Measurements from ENCODE around the gene DUOXA2. TPM values are rescaled to one million over a fixed set of nuclear protein-coding genes. Genes with fewer than 3 reads are reported as not detected.
A peak's percentile ranks its signal among the peaks of the same experiment; 100 is the strongest.

Gene DUOXA2
- total RNA-seq, 1 donor from 2014 or later, result not detected

DNA sequence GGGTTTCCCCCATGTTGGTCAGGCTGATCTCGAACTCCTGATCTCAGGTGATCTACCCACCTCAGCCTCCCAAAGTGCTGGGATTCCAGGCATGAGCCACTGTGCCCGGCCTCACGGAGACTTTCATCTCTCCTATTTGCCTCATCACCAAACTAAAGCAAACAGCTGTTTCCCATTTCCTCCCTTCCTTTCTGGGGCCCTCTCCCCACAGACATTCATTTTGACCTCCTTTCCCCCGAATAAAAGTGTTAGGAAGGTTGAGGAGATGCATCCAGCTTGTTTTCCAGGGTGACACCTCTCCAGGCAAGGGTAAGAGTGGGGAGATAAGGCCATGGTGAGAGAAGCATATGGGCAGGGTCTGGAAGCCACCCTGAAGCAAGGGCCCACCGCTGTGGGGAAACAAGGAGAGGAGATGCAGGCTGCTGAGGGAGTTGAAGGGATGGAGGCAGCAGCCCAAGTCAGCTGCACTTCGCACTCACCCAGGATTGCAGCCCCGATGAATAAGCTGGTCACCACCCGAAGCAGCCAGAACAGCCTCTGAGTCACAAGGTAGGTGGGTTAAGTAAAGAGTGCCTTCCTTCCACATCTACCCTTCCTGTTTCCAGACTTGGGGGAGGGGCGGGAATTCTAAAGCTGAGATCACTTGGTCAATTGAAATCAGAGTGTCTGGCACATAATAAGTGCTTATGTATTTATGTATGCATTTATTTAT is 7.7 kb downstream of the DUOXA2 start:
- H3K36me3 Mint-ChIP-seq (ENCODE audit: low read depth, unreplicated experiment), result no peaks in the 10 kb centered on the region
- H3K4me1 Mint-ChIP-seq (ENCODE audit: low read depth, unreplicated experiment), result peaks cover 16% of the 10 kb centered on the region
- FAIRE-seq, result peak; percentile 71
- Histone ChIP-seq H3K4me3 (ENCODE audit: insufficient read depth, low read depth, low read length) (no peak overlapping the region), H3K9me3 (ENCODE audit: insufficient read depth, low read depth, low read length) (no peaks in the 10 kb centered on the region), H3K27me3 (ENCODE audit: insufficient read depth, low read length) (peaks cover 25% of the 10 kb centered on the region), H3K4me2 (ENCODE audit: low read length) (peak overlapping the region; percentile 72), H3K36me3 (ENCODE audit: insufficient read depth, low read length) (no peaks in the 10 kb centered on the region), H3K27ac (ENCODE audit: low read depth, low read length) (no peak overlapping the region), H3K79me2 (ENCODE audit: insufficient read depth, low read length) (no peaks in the 10 kb centered on the region), H2AFZ (ENCODE audit: low read depth, low read length) (peak overlapping the region; percentile 44), H3K9ac (ENCODE audit: low read length) (peak overlapping the region; percentile 15), H3K4me1 (ENCODE audit: insufficient read depth, low read length) (peaks cover 9% of the 10 kb centered on the region), H4K20me1 (ENCODE audit: insufficient read depth, low read length) (no peaks in the 10 kb centered on the region)
- peak overlapping the region; percentile 55 for H3K27ac Mint-ChIP-seq (ENCODE audit: unreplicated experiment)
- H3K9me3 Mint-ChIP-seq (ENCODE audit: unreplicated experiment), result no peaks in the 10 kb centered on the region
- peak; percentile 87 for DNase-seq (ENCODE audit: low read depth)
- peaks cover 42% of the 10 kb centered on the region for H3K27me3 Mint-ChIP-seq (ENCODE audit: low read depth, unreplicated experiment)
- TF ChIP-seq, protein P1, sequence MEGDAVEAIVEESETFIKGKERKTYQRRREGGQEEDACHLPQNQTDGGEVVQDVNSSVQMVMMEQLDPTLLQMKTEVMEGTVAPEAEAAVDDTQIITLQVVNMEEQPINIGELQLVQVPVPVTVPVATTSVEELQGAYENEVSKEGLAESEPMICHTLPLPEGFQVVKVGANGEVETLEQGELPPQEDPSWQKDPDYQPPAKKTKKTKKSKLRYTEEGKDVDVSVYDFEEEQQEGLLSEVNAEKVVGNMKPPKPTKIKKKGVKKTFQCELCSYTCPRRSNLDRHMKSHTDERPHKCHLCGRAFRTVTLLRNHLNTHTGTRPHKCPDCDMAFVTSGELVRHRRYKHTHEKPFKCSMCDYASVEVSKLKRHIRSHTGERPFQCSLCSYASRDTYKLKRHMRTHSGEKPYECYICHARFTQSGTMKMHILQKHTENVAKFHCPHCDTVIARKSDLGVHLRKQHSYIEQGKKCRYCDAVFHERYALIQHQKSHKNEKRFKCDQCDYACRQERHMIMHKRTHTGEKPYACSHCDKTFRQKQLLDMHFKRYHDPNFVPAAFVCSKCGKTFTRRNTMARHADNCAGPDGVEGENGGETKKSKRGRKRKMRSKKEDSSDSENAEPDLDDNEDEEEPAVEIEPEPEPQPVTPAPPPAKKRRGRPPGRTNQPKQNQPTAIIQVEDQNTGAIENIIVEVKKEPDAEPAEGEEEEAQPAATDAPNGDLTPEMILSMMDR (IDR thresholded peaks at IDR 0.05; ENCODE audit: insufficient read depth, low read depth, low read length), result no peak
- no peak for TF ChIP-seq EZH2 (IDR thresholded peaks at IDR 0.05; ENCODE audit: insufficient read depth, low read length)
- no peak overlapping the region for H3K4me3 Mint-ChIP-seq (ENCODE audit: unreplicated experiment)

DNA sequence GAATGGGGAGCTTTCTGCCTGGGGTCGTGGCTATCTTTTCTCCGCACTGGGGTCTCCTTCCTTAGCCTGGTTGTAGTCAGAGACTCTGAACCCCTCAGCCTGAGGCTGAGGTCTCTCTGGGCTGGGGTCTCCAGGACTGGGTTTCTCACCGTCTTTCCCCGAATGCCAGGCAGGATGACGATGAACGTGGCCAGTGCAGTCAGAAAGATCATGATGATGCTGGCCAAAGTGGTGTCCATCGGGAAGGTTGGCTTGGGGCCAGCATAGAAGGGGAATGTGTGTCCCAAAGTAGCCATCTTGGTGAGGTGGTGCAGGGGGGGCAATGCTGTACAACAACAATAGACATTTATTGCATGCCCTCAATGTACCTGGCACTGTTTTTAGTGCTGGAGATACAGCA is 8.6 kb downstream of the DUOXA2 start:
- Histone ChIP-seq H2AFZ (ENCODE audit: low read depth, low read length) (no peak overlapping the region), H3K4me1 (ENCODE audit: insufficient read depth, low read length) (peaks cover 9% of the 10 kb centered on the region), H3K27ac (ENCODE audit: low read depth, low read length) (no peak overlapping the region), H3K4me3 (ENCODE audit: insufficient read depth, low read depth, low read length) (no peak overlapping the region), H3K79me2 (ENCODE audit: insufficient read depth, low read length) (no peaks in the 10 kb centered on the region), H3K9ac (ENCODE audit: low read length) (no peak overlapping the region), H3K4me2 (ENCODE audit: low read length) (no peak overlapping the region), H4K20me1 (ENCODE audit: insufficient read depth, low read length) (no peaks in the 10 kb centered on the region), H3K36me3 (ENCODE audit: insufficient read depth, low read length) (no peaks in the 10 kb centered on the region), H3K27me3 (ENCODE audit: insufficient read depth, low read length) (peaks cover 22% of the 10 kb centered on the region), H3K9me3 (ENCODE audit: insufficient read depth, low read depth, low read length) (no peaks in the 10 kb centered on the region)
- peaks cover 16% of the 10 kb centered on the region for H3K4me1 Mint-ChIP-seq (ENCODE audit: low read depth, unreplicated experiment)
- DNase-seq (ENCODE audit: low read depth), result no peak
- H3K9me3 Mint-ChIP-seq (ENCODE audit: unreplicated experiment), result no peaks in the 10 kb centered on the region
- no peaks in the 10 kb centered on the region for H3K36me3 Mint-ChIP-seq (ENCODE audit: low read depth, unreplicated experiment)
- H3K4me3 Mint-ChIP-seq (ENCODE audit: unreplicated experiment), result no peak overlapping the region
- H3K27me3 Mint-ChIP-seq (ENCODE audit: low read depth, unreplicated experiment), result peaks cover 39% of the 10 kb centered on the region
- TF ChIP-seq EZH2 (IDR thresholded peaks at IDR 0.05; ENCODE audit: insufficient read depth, low read length), result no peak
- TF ChIP-seq, protein P1 (IDR thresholded peaks at IDR 0.05; ENCODE audit: insufficient read depth, low read depth, low read length), result no peak
- H3K27ac Mint-ChIP-seq (ENCODE audit: unreplicated experiment), result no peak overlapping the region
- no peak for FAIRE-seq

DNA sequence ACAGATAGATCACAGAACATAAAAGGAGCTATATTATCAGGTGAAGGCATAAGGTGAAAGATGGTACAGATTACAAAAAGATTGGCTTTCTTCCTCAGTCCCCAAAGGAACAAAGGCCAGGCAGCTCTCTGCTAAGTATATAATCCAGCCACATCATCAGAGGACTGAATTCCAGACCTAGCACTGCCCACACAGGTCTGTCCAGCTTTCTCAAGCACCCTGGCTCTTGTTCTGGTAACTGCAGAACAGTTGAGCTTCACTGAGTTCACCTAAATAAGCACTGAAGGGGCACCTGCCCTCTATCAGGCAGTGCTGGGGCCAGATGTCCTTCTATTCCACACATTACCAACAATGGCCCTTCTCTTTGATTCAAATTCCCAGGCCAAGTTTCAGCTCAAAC is 9.3 kb downstream of the DUOXA2 start:
- H3K4me3 Mint-ChIP-seq (ENCODE audit: unreplicated experiment), result no peak overlapping the region
- peak overlapping the region; percentile 70 for H3K27ac Mint-ChIP-seq (ENCODE audit: unreplicated experiment)
- peaks cover 27% of the 10 kb centered on the region for H3K27me3 ChIP-seq (ENCODE audit: insufficient read depth, low read length)
- no peak for DNase-seq (ENCODE audit: low read depth)
- H3K27me3 Mint-ChIP-seq (ENCODE audit: low read depth, unreplicated experiment), result peaks cover 39% of the 10 kb centered on the region
- no peaks in the 10 kb centered on the region for H4K20me1 ChIP-seq (ENCODE audit: insufficient read depth, low read length)
- H3K36me3 Mint-ChIP-seq (ENCODE audit: low read depth, unreplicated experiment), result no peaks in the 10 kb centered on the region
- no peaks in the 10 kb centered on the region for H3K79me2 ChIP-seq (ENCODE audit: insufficient read depth, low read length)
- H3K4me3 ChIP-seq (ENCODE audit: insufficient read depth, low read depth, low read length), result no peak overlapping the region
- peaks cover 16% of the 10 kb centered on the region for H3K4me1 Mint-ChIP-seq (ENCODE audit: low read depth, unreplicated experiment)
- no peak overlapping the region for H2AFZ ChIP-seq (ENCODE audit: low read depth, low read length)
- H3K4me2 ChIP-seq (ENCODE audit: low read length), result no peak overlapping the region
- H3K27ac ChIP-seq (ENCODE audit: low read depth, low read length), result no peak overlapping the region
- H3K9ac ChIP-seq (ENCODE audit: low read length), result no peak overlapping the region
- no peaks in the 10 kb centered on the region for H3K36me3 ChIP-seq (ENCODE audit: insufficient read depth, low read length)
- FAIRE-seq, result no peak
- H3K4me1 ChIP-seq (ENCODE audit: insufficient read depth, low read length), result peaks cover 9% of the 10 kb centered on the region
- H3K9me3 ChIP-seq (ENCODE audit: insufficient read depth, low read depth, low read length), result no peaks in the 10 kb centered on the region
- no peaks in the 10 kb centered on the region for H3K9me3 Mint-ChIP-seq (ENCODE audit: unreplicated experiment)
- TF ChIP-seq, protein P1 (IDR thresholded peaks at IDR 0.05; ENCODE audit: insufficient read depth, low read depth, low read length), result no peak
- TF ChIP-seq EZH2 (IDR thresholded peaks at IDR 0.05; ENCODE audit: insufficient read depth, low read length), result no peak

All from astrocyte (in vitro differentiated cells and primary cell).